RWPE1 (cell line): ENCODE measurements around the gene ZNF654.

Experiments used
- CTCF ChIA-PET: fragments of 350-600 bp; sonication (Branson Sonifier 250); formaldehyde crosslinking; extraction: SDS; loops from one replicate; lab custom pipeline; 2021; lab: Yijun Ruan, JAX
- POLR2A ChIA-PET: fragments of 400-600 bp; formaldehyde crosslinking; extraction: SDS; loops from one replicate; lab custom pipeline; 2020; ENCODE audit warnings: antibody characterized with exemption; ENCODE audit not compliant: low non-redundant PET; lab: Yijun Ruan, JAX
- DNase-seq: peaks from one replicate; pipeline ENCODE4 v3.0.0; 2012; ENCODE audit warnings: low spot score
- H3K27ac ChIP-seq: fragments of 450-650 bp; 2 replicates; pipeline ENCODE4 v1.5.1; 2017
- TF ChIP-seq, protein P1 (sequence below): fragments of 450-650 bp; conservative IDR thresholded peaks from 2 replicates; pipeline ENCODE4 v1.5.1; 2017; ENCODE audit warnings: low read depth, mild to moderate bottlenecking

The ZNF654 gene

DNA sequence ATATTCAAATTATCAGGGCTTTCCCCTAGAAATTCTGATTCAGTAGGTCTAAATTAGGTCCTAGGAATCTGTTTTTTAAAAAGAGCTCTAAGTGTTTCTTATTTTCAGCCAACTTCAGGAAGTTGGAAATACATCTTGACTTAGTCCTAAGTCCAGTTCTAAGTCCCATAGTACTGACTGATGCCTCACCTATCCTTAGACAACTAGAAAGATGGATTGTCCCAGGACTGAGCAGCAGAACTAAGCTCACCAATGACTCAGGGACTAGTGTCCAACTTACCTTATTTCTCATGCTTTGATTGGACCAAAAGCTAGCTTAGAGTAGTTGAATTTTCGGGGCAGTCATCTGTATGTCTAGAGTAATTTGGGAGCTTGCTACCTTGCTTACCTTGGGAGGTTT, 64.5 kb downstream of the ZNF654 start:
- TF ChIP-seq, protein P1, sequence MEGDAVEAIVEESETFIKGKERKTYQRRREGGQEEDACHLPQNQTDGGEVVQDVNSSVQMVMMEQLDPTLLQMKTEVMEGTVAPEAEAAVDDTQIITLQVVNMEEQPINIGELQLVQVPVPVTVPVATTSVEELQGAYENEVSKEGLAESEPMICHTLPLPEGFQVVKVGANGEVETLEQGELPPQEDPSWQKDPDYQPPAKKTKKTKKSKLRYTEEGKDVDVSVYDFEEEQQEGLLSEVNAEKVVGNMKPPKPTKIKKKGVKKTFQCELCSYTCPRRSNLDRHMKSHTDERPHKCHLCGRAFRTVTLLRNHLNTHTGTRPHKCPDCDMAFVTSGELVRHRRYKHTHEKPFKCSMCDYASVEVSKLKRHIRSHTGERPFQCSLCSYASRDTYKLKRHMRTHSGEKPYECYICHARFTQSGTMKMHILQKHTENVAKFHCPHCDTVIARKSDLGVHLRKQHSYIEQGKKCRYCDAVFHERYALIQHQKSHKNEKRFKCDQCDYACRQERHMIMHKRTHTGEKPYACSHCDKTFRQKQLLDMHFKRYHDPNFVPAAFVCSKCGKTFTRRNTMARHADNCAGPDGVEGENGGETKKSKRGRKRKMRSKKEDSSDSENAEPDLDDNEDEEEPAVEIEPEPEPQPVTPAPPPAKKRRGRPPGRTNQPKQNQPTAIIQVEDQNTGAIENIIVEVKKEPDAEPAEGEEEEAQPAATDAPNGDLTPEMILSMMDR, result no peak
- ChIA-PET CTCF (interaction anchor here (1.0 kb wide), 1 partner anchor 11 kb away, joined by 3 read pairs; no protein-coding TSS in a partner anchor), POLR2A (no interaction called here)
- H3K27ac ChIP-seq, result no peak overlapping the region
- no peak for DNase-seq

GRCh38 chr3:88131695-88132094, 72.6 kb downstream of the ZNF654 start:
- CTCF ChIA-PET, result interaction anchor here (0.7 kb wide), 2 partner anchors 17 to 833 kb away, joined by 5 to 8 read pairs; no protein-coding TSS in a partner anchor
- no peak for DNase-seq
- TF ChIP-seq, protein P1, result no peak
- H3K27ac ChIP-seq, result no peak overlapping the region
- POLR2A ChIA-PET, result no interaction called here

DNA sequence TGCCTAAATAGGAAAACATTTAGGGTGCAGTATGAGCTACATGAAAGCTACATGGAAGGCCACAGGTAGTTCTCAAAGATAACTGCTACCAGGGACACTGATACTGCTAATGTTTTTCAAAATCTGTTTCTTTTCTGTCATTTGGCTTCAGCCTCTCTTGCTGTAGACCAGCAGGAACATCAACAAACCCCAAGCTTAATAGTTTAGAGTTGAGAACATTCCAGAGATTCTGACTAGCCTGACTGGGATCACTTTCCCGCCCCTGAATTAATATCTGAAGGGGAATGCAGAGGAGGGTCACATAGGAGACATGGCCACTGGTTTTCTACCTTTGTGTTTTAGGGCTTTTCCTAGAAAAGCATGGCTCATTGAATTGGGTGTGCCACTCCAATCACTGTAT, 73.8 kb downstream of the ZNF654 start:
- DNase-seq, result no peak
- H3K27ac ChIP-seq, result no peak overlapping the region
- TF ChIP-seq, protein P1, result no peak
- ChIA-PET CTCF (no interaction called here), POLR2A (no interaction called here)

DNA sequence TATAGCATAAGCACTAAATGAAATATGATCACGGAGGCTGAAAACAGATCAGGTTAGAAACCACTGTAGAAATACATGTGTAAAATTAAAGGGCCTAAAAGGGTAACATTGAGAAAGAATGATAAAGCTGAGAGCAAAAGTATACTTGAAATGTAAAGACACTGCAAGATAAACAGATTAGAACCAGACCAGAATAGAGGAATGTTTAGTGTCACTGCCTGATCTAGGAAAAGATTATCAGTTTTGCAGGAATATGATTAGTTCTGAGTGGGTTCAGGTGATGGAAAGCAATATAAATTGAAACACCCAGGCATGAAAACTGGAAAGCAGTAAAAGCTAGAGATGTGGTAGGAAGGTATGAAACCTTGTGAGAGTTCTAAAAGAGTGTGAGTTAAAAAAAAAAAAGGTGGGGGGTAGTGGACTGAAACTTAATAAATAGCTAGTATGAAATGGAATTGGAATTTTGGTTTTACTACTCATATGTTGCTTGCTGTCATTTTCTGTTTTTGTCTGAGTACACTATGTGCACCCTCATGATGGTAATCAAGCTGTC, 74.7 kb downstream of the ZNF654 start:
- ChIA-PET CTCF (no interaction called here), POLR2A (no interaction called here)
- H3K27ac ChIP-seq, result no peak overlapping the region
- TF ChIP-seq, protein P1, result no peak
- no peak for DNase-seq

GRCh38 chr3:88137836-88138235, 78.8 kb downstream of the ZNF654 start:
- TF ChIP-seq, protein P1, result no peak
- peak; percentile 5 for DNase-seq
- POLR2A ChIA-PET, result no interaction called here
- no peak overlapping the region for H3K27ac ChIP-seq
- CTCF ChIA-PET, result interaction anchor here (0.6 kb wide), 1 partner anchor 73 kb away, joined by 3 read pairs; no protein-coding TSS in a partner anchor

DNA sequence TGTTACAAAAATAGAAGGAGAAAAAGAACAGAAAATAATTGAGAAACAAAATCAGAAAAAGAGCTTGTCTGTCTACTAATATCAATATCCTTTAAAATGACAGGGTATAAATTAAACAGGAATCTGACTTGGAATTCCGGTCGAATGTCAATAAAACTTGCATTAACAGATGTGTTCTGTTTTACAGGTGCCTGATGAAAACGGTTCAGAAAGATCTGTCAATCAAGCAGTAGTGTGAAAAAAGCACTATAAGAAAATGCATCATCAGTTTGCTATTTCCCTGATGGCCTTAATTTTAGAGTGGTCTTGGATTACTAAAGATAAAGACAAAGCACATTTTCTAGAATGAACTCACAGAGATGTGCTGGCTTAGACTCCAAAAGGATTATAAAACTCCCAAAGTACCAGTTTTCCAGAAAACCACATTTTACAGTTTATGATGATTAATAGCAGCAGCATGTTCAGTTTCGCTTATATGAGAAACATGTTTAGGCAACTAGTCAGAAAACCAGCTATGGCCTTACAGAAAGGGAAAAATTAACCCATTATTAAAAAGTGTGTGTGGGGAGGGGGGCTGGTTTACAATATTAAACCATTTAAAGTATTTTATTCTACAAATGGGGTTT, 82.5 kb downstream of the ZNF654 start:
- ChIA-PET CTCF (no interaction called here), POLR2A (no interaction called here)
- TF ChIP-seq, protein P1, result no peak
- DNase-seq, result peak; percentile 8
- no peak overlapping the region for H3K27ac ChIP-seq
